Measurements from ENCODE around the gene ATP6V0D1.
A peak's percentile ranks its signal among the peaks of the same experiment; 100 is the strongest.
"Not testable (repeated sequence)": the region's sequence is repeated elsewhere in the genome, so short reads cannot be mapped to it uniquely, and the experiment has no call there.

Gene ATP6V0D1

DNA sequence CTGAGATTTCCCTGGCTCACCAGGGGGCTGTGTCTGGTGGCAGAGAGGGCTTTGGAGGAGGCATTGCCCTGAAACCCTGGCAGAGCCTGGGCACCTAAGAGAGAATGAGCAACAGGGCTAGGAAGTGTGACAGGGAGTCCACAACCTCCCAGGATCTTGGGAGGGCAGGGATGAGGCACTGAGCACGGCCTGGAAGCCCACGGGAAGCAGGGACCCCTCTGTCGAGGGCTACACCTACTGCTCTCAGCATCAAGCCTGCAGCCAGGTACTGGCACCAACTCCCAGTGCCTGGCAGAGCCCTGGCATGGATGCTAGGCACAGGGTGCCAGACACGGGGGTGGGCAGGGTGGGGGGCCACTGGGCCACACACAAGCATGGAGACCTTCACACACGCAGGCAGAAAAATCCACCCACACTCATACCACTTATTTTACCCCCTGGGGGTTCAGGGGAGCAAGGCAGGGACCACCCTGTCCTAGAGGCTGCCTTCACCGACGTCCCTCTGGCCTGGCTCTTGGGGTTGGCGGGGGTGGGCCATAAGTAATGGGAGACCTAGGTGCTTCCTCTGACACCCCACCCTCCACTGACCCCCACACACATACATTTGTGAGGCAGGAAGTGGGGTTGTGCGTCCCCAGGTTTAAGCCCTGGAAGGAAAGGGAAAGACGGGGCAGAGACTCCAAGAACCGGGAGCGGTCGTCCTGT is 51.0 kb downstream of the ATP6V0D1 start:
- no peak for DNase-seq (ENCODE audit: low read depth in 2 of 2, low spot score in 1 of 2)

- no peak for DNase-seq (ENCODE audit: low read depth in 2 of 2, low spot score in 1 of 2)
Measured at GRCh38 chr16:67429053-67429798, 51.7 kb downstream of the ATP6V0D1 start.

- DNase-seq (ENCODE audit: low read depth in 2 of 2, low spot score in 1 of 2) = peak in 1 of 2 donors; percentile 8
Measured at GRCh38 chr16:67428146-67428731, 52.7 kb downstream of the ATP6V0D1 start.

DNA sequence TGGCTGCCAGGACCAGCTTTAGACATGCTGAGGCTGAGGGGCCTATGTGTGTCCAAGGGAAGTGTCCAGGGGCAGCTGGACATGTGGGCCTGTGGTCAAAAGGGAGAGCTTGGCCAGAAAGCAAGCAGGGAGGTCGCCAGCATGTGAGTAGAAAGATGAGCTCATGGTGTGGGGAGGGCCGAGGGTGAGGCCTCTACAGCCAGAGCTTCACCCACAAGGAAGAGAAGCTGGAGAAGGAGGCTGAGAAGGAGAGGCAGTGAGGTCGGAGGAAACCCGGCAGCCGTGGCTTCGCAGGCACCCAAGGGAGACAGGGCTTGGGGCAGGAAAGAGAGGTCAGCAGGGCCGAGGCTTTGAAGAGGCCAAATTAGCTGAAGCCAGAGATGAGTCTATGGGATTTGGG is 54.0 kb downstream of the ATP6V0D1 start:
- DNase-seq (ENCODE audit: low read depth in 2 of 2, low spot score in 1 of 2) = no peak

GRCh38 chr16:67426022-67426421 is 54.9 kb downstream of the ATP6V0D1 start:
- DNase-seq (ENCODE audit: low read depth in 2 of 2, low spot score in 1 of 2) = no peak

GRCh38 chr16:67425580-67425979 is 55.4 kb downstream of the ATP6V0D1 start:
- no peak for DNase-seq (ENCODE audit: low read depth in 2 of 2, low spot score in 1 of 2)

GRCh38 chr16:67425061-67425460 is 55.9 kb downstream of the ATP6V0D1 start:
- DNase-seq (ENCODE audit: low read depth in 2 of 2, low spot score in 1 of 2) = no peak

DNA sequence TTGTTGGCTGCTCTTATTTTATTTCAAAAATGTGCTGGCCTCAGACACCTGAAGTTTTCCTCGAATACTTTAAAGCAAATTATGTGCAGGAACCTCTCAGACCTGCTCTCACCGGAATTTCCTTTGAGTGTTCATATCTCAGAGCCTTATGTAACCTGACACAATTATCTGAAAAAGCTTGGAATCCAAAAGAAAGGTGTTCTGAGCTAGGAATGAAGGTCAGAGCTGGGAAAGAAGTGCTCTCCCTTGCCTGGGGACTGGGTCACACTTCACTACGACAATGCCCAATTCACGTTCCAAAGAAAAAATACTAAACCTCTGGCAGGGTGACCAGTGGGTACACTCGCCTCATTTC is 56.7 kb downstream of the ATP6V0D1 start:
- no peak for DNase-seq (ENCODE audit: low read depth in 2 of 2, low spot score in 1 of 2)

GRCh38 chr16:67423611-67424260 is 57.2 kb downstream of the ATP6V0D1 start:
- DNase-seq (ENCODE audit: low read depth in 2 of 2, low spot score in 1 of 2) = no peak

DNA sequence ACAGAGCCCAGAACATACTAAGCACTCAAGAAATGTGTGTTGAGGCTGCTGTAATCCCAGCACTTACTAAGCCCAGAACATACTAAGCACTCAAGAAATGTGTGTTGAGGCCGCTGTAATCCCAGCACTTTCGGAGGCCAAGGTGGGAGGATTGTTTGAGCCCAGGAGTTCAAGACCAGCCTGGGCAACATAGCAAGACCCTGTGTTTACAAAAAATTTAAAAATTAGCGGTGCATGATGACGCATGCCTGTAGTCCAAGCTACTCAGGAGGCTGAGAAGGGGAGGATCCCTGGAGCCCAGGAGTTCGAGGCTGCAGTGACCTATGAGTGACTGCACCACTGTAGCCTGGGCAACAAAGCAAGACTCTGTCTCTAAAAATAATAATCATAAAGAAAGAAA is 57.9 kb downstream of the ATP6V0D1 start:
- no peak for DNase-seq (ENCODE audit: low read depth in 2 of 2, low spot score in 1 of 2)

- DNase-seq (ENCODE audit: low read depth in 2 of 2, low spot score in 1 of 2) = no peak
Measured at GRCh38 chr16:67421030-67421429, 59.9 kb downstream of the ATP6V0D1 start.

GRCh38 chr16:67419931-67420330 is 61.0 kb downstream of the ATP6V0D1 start:
- no peak for DNase-seq (ENCODE audit: low read depth in 2 of 2, low spot score in 1 of 2)

GRCh38 chr16:67419502-67419901 is 61.5 kb downstream of the ATP6V0D1 start:
- no peak for DNase-seq (ENCODE audit: low read depth in 2 of 2, low spot score in 1 of 2)

- no peak for DNase-seq (ENCODE audit: low read depth in 2 of 2, low spot score in 1 of 2)
Measured at GRCh38 chr16:67417333-67418061, 63.5 kb downstream of the ATP6V0D1 start.

DNA sequence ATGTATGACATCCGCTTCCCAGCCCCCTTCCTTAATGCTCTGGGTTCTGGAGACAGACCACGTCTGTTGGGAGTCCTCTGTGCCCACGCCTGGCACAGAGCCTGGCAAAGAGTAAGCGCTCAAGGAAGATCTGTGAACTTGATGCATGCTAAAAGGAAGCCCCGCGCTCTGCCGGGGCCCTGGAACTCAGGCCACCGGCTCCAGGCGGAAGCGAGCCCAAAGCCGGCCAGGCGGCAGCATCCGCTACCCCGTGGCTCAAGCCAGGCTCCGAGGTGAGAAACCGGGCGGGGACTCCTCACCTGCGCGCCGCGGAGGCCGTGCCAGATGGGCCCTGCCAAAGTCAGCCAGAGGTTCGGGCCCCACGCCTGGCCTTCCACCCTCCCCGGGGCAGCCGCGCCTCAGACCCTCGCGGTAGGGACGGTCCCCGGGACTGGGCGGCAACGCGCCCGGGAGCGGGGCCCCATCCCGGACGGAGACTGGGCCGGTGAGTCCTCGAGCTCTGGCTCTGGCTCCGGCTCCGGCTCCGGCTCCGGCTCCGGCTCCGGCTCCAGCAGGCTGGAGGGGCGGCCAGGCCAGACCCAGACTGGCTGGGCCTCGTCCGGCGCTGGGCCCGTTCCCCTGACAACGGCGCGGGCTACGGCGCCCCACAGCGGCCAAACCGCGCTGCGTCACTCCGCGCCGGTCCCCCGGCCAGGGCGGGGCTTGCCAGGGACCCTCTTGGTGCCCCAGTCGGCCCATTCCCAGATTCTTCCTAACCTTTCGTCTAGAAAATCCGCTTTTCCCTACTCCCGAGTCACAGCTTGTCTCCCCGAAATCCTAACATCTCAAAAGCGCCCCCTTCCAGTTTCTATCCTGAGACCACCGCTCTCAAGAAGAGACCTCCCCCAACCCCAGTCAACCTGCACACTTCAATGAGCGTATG is 64.8 kb downstream of the ATP6V0D1 start, which contains the start of gene ZDHHC1:
Gene ZDHHC1 (minus strand): TSS at position 606 of the 922 bp plus-strand sequence. CDS start 8,702 bp downstream, outside the sequence.
- no peak for DNase-seq (ENCODE audit: low read depth in 2 of 2, low spot score in 1 of 2)

GRCh38 chr16:67415421-67415820 is 65.5 kb downstream of the ATP6V0D1 start:
- DNase-seq (ENCODE audit: low read depth in 2 of 2, low spot score in 1 of 2) = not testable (repeated sequence)

GRCh38 chr16:67413978-67414911 is 66.7 kb downstream of the ATP6V0D1 start:
- DNase-seq (ENCODE audit: low read depth in 2 of 2, low spot score in 1 of 2) = no peak

- no peak for DNase-seq (ENCODE audit: low read depth in 2 of 2, low spot score in 1 of 2)
Measured at GRCh38 chr16:67412294-67412693, 68.7 kb downstream of the ATP6V0D1 start.

- no peak for DNase-seq (ENCODE audit: low read depth in 2 of 2, low spot score in 1 of 2)
Measured at GRCh38 chr16:67411339-67411738, 69.6 kb downstream of the ATP6V0D1 start.

All from stimulated activated CD8-positive, alpha-beta memory T cell treated with anti-CD3 and anti-CD28 coated beads, Interleukin-4, amount 100 ng/mL, for 4 hours (primary cell).